Large intestine (tissue), 3 donors: ENCODE data around the gene KBTBD12. TPM values are rescaled to one million over a fixed set of nuclear protein-coding genes. Genes with fewer than 3 reads are reported as not detected.

Experiments
- DNase-seq, 2 donors: peaks; one replicate each; pipeline versions ENCODE4 v3.0.0 to v3.0.0-alpha.2; 2013
- H3K27ac ChIP-seq: one replicate; pipeline ENCODE4 v1.5.1; 2013; ENCODE audit warnings: low read length
- H3K27me3 ChIP-seq: 2 replicates; pipeline ENCODE4 v1.6.1; 2013; ENCODE audit warnings: low read length; ENCODE audit not compliant: control insufficient read depth, insufficient read depth
- H3K36me3 ChIP-seq: 2 replicates; pipeline ENCODE4 v1.6.1; 2013; ENCODE audit warnings: low read length; ENCODE audit not compliant: control insufficient read depth, insufficient read depth
- H3K4me1 ChIP-seq: one replicate; pipeline ENCODE4 v1.6.1; 2013; ENCODE audit warnings: low read length; ENCODE audit not compliant: control insufficient read depth, insufficient read depth
- H3K4me3 ChIP-seq: one replicate; pipeline ENCODE4 v1.5.1; 2013; ENCODE audit warnings: low read length
- H3K9me3 ChIP-seq: one replicate; pipeline ENCODE4 v1.6.1; 2013; ENCODE audit warnings: mild to moderate bottlenecking, low read depth, low read length, moderate library complexity; ENCODE audit not compliant: control insufficient read depth
- WGBS: methylation state at CpG from one replicate; pipeline ENCODE4 v1.1.5; 2013; ENCODE audit warnings: low lambda C conversion rate; ENCODE audit not compliant: insufficient coverage; 5-methylcytosine and 5-hydroxymethylcytosine counted together
- polyA plus RNA-seq: library from polyadenylated mRNA; unstranded; fragments of 120-200 nt; gene quantifications from one replicate; pipeline ENCODE4 v1.2.1, GENCODE V29; 2013

KBTBD12 gene
- polyA plus RNA-seq, 1 donor, result 0.52 TPM

DNA sequence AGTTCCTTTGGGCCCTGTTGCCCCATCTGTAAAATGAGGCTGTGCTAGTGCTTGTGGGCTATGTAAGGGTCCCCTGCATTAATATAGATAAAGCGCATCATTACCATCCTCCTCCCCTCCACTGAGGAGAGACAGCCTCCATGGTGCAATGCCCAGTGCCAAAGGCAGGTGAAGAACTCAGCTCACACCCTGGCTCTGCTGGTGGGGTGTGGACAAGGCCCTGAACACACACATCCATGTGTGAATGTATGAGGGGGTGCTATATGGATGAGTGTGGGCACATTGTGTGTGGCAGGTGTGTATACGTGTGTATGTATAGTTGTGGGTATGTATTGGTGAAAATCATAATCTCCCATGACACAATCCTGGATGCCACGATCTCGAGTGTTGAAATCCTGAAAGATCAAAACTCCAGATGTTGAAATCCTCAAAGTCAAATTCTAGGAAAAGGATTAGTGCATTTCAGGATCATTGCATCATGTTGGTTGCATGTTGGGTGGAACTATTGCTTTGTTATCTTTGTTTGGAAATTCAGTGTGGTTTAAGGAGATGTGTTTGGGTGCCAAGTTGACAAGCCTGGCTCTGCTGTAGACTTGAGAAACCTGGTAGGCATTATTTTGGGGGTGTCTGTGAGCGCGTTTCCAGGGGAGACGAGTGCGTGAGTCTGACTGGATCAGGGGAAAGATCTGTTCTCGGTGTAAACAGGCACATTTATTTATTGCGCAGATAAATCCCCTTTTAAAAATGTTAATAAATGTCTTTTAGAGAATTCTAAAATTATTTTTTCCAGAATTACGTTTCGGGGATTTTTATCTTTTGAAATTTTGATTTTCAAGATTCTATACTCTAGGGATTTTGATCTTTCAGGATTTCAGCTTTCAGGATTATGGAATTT is 95.2 kb downstream of the KBTBD12 start:
- H3K27me3 ChIP-seq, result peaks cover 11% of the 10 kb centered on the region
- H3K27ac ChIP-seq, result no peak overlapping the region
- no peak for DNase-seq
- no peaks in the 10 kb centered on the region for H3K36me3 ChIP-seq
- H3K9me3 ChIP-seq, result no peaks in the 10 kb centered on the region
- H3K4me3 ChIP-seq, result no peak overlapping the region
- 76% methylated on average over 5 of the region's 12 CpGs for WGBS
- H3K4me1 ChIP-seq, result peaks cover 19% of the 10 kb centered on the region

DNA sequence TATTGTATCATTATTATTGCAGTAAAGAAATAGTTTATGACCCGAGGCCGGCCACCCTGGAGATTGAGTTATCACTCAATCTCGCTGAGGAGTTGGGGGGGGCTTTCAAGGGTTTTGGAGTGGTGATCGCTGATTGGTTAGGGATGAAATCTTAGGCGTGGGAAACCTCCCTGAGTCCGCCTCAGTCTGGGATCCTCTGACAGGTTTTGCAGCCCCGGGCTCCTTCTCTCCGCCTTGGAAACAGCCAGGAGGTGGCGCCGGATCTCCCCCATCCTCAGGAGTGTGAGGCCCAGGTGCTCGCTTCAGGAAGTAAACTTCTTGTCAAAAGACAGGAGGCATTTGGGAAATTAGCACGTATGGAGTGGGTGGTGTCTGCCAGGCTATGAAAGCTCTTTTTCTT is 96.1 kb downstream of the KBTBD12 start:
- peaks cover 13% of the 10 kb centered on the region for H3K4me1 ChIP-seq
- H3K27ac ChIP-seq, result no peak overlapping the region
- H3K9me3 ChIP-seq, result no peaks in the 10 kb centered on the region
- no CpG with 5 or more reads among the region's 12 CpGs for WGBS
- no peak overlapping the region for H3K4me3 ChIP-seq
- DNase-seq, result peak; percentile 44 to 62
- H3K36me3 ChIP-seq, result no peaks in the 10 kb centered on the region
- peaks cover 7% of the 10 kb centered on the region for H3K27me3 ChIP-seq

DNA sequence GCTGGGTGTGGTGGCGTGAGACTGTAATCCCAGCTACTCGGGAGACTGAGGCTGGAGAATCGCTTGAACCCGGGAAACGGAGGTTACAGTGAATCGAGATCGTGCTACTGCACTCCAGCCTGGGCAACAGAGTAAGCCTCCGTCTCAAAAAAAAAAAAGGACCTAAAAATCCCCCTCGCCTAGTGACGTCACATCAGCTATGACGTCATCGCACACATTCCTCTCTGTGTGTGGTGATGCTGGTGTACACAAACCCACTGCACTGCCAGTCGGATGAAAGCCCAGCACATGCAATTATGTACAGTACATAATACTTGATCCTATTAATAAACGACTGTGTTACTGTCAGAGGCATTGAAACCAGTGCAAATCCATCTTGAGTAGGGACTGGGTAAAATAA is 97.0 kb downstream of the KBTBD12 start:
- Histone ChIP-seq H3K4me1 (peaks cover 9% of the 10 kb centered on the region), H3K27me3 (peaks cover 2% of the 10 kb centered on the region), H3K27ac (no peak overlapping the region), H3K36me3 (no peaks in the 10 kb centered on the region), H3K9me3 (no peaks in the 10 kb centered on the region), H3K4me3 (no peak overlapping the region)
- DNase-seq, result no peak
- no CpG with 5 or more reads among the region's 14 CpGs for WGBS

DNA sequence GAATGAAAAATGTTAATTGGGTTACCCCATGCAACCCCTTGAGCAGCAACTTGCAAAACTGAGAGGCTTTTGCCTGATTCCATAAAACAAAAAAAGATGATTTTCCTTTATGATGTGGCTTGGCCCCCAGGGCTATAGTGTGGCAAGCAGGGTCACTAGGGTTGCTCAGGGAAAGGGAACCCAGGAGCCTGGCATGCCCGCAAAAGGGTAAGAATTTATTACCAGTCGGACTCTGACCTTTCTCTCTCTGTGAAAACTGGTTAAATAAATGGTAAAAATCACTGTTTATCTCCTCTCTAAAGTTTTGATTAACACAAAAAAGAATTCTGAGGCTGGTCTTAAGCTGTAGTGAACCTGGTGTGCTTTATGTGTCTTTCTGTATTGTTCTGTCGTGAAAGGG is 99.5 kb downstream of the KBTBD12 start:
- no CpG with 5 or more reads among the region's 3 CpGs for WGBS
- Histone ChIP-seq H3K27ac (no peak overlapping the region), H3K36me3 (no peaks in the 10 kb centered on the region), H3K4me3 (no peak overlapping the region), H3K4me1 (peaks cover 9% of the 10 kb centered on the region), H3K9me3 (no peaks in the 10 kb centered on the region), H3K27me3 (no peaks in the 10 kb centered on the region)
- no peak for DNase-seq

DNA sequence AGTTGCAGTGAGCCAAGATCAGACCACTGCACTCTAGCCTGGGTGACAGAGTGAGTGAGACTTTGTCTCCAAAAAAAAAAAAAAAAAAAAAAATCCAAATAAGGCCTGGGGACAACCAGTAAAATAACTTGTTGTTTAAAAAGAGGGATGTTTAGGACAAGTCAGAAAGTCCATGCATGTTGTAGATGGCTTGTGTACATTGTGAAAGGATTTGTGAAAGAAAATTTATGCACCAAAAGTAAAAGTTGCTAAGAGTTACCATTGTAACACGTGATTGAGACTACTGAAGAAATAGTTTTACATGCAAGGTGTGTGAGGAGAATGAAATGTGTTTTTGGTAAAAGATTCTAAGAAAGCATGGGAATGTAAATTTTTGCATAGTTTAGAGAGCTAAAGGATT is 101.5 kb downstream of the KBTBD12 start:
- no peak overlapping the region for H3K4me3 ChIP-seq
- H3K27me3 ChIP-seq, result no peaks in the 10 kb centered on the region
- DNase-seq, result no peak
- H3K27ac ChIP-seq, result no peak overlapping the region
- H3K4me1 ChIP-seq, result peaks cover under 1% of the 10 kb centered on the region
- no peaks in the 10 kb centered on the region for H3K9me3 ChIP-seq
- no peaks in the 10 kb centered on the region for H3K36me3 ChIP-seq
- WGBS, result no CpG with 5 or more reads among the region's 1 CpG

DNA sequence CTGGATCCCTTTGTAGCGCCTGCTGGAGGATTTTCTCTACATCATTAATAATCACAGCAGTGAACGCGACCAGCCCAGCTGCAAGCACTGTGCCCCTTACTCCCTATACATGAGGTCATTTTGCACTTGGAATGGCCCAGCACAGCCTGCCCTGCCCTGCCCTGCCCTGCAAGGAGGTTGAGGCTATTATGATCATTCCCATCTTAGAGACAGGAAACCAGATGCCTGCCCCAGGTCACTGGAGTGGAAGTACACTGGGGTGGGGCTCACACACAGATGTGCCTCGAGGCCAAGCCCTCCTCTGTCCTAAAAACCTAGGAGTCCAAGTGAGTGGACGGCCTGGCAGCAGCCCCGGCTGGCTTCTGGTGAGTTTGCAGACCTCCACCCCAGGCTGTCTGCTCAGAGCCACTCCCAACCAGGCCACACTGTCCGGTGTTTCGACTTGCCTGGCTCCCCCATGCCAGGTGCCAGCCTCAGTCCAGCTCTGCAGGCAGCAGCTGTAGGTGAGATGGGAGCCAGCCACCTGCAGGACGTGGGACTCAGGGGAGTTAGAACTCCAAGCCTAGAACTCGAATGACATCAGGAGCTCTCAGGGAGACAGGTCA is 106.8 kb downstream of the KBTBD12 start:
- no peaks in the 10 kb centered on the region for H3K9me3 ChIP-seq
- H3K27ac ChIP-seq, result no peak overlapping the region
- H3K4me1 ChIP-seq, result no peaks in the 10 kb centered on the region
- H3K36me3 ChIP-seq, result no peaks in the 10 kb centered on the region
- H3K27me3 ChIP-seq, result peaks cover 3% of the 10 kb centered on the region
- WGBS, result no CpG with 5 or more reads among the region's 10 CpGs
- H3K4me3 ChIP-seq, result no peak overlapping the region
- DNase-seq, result no peak

DNA sequence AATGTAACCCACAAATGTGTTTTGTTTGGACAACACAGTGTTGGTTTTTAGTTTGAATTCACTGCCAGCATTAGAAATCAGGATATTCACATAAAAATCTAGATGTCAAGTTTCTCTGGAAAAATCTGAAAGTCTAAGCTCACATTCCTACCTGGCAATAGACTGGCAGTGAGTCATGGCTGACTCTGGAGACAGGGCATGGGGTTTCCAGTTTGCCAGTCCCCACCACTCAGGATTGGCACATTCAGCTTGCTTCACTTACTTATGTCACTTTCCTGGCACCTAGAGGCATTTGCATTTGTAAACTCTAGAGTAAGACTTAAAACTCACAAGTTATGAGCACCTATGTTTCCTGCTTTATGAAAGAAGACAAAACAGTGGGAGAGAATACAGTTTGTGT is 118.1 kb downstream of the KBTBD12 start:
- no peaks in the 10 kb centered on the region for H3K27me3 ChIP-seq
- no peak for DNase-seq

DNA sequence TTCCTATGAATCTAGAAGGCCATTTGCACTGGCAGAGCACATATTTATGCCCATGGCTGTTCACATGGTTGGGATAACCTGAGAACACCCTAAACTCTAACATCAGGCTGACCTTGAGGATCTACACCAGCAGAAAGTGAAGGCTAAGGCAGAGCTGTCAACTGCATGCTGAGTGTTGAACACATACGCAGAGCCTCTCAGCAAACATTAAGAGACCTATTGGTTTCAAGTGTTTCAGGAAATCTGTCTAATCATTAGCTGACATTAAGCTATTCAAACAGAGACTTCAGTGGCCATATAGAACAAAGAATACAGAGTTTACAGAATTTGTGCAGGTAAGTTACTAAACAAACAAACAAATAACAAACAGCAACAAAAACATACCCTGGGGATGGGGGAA is 121.1 kb downstream of the KBTBD12 start:
- no peak overlapping the region for H3K4me3 ChIP-seq
- no peak for DNase-seq
- no peaks in the 10 kb centered on the region for H3K36me3 ChIP-seq
- H3K9me3 ChIP-seq, result no peaks in the 10 kb centered on the region
- H3K4me1 ChIP-seq, result no peaks in the 10 kb centered on the region
- no CpG with 5 or more reads among the region's 1 CpG for WGBS
- H3K27ac ChIP-seq, result no peak overlapping the region
- no peaks in the 10 kb centered on the region for H3K27me3 ChIP-seq

More for the DNA sequence above, 118.1 kb downstream of the KBTBD12 start:
- Histone ChIP-seq H3K4me3 (no peak overlapping the region), H3K9me3 (no peaks in the 10 kb centered on the region), H3K4me1 (no peaks in the 10 kb centered on the region), H3K36me3 (no peaks in the 10 kb centered on the region), H3K27ac (no peak overlapping the region)

Other genes starting within 250 kb of the KBTBD12 start
- 17.0 TPM for gene ABTB1, start 242.3 kb upstream of the KBTBD12 start, polyA plus RNA-seq
- gene MGLL, start 92.7 kb upstream of the KBTBD12 start, polyA plus RNA-seq, result 22.8 TPM
- 176 TPM for gene SEC61A1, start 137.2 kb downstream of the KBTBD12 start, polyA plus RNA-seq
- gene RUVBL1, start 208.6 kb downstream of the KBTBD12 start, polyA plus RNA-seq, result 35.2 TPM
- 23.9 TPM for gene EEFSEC, start 238.2 kb downstream of the KBTBD12 start, polyA plus RNA-seq